CD14-positive monocyte (primary cell): ENCODE data around the gene CNPY1. TPM values are rescaled to one million over a fixed set of nuclear protein-coding genes. Genes with fewer than 3 reads are reported as not detected.

Source experiments
- DNase-seq, 3 donors: peaks; one replicate each; pipeline ENCODE4 v3.0.0-alpha.2; 2011 to 2022
- H2AFZ ChIP-seq: 2 replicates; pipeline ENCODE4 v1.6.0; 2012; ENCODE audit warnings: mild to moderate bottlenecking, low read depth, low read length, inconsistent platforms; ENCODE audit not compliant: insufficient read depth, poor library complexity, severe bottlenecking
- H3K27ac ChIP-seq, 2 donors: 1 replicate in 1 of 2; 2 replicates in 1 of 2; pipeline ENCODE4 v1.5.1; 2012 to 2013; ENCODE audit warnings: low read length in 2 of 2, control low read depth in 1 of 2, inconsistent platforms in 1 of 2, low read depth in 1 of 2, mild to moderate bottlenecking in 1 of 2
- H3K27me3 ChIP-seq, 2 donors: one replicate each; pipeline versions ENCODE4 v1.6.0 to v1.6.1; 2011 to 2013; ENCODE audit warnings: low read length in 2 of 2; ENCODE audit not compliant: control insufficient read depth in 2 of 2, insufficient read depth in 2 of 2
- H3K36me3 ChIP-seq, 2 donors: replicated peaks in 1 of 2; 1 replicate in 1 of 2; 2 replicates in 1 of 2; pipeline versions ENCODE4 v1.5.1 to v1.6.1; 2012 to 2013; ENCODE audit warnings: low read length in 2 of 2, control low read depth in 1 of 2, inconsistent platforms in 1 of 2, mild to moderate bottlenecking in 1 of 2; ENCODE audit not compliant: insufficient read depth in 2 of 2, control insufficient read depth in 1 of 2
- H3K4me1 ChIP-seq, 2 donors: 1 replicate in 1 of 2; 2 replicates in 1 of 2; pipeline versions ENCODE4 v1.5.1 to v1.6.1; 2012 to 2013; ENCODE audit warnings: low read length in 2 of 2, control low read depth in 1 of 2, inconsistent platforms in 1 of 2, mild to moderate bottlenecking in 1 of 2, moderate library complexity in 1 of 2; ENCODE audit not compliant: insufficient read depth in 2 of 2, control insufficient read depth in 1 of 2
- H3K4me2 ChIP-seq: replicated peaks from 2 replicates; pipeline ENCODE3; 2012; ENCODE audit warnings: low read length, moderate library complexity, mild to moderate bottlenecking; ENCODE audit not compliant: poor library complexity, severe bottlenecking; ENCODE audit errors: extremely low read depth
- H3K4me3 ChIP-seq, 3 experiments: fragments of 200-600 bp in 1 of 3; sonication (generic) in 1 of 3; replicated peaks in 1 of 3; 1 replicate in 2 of 3; 2 replicates in 1 of 3; pipeline ENCODE4 v1.5.1; 2011 to 2013; ENCODE audit warnings: low read length in 3 of 3, mild to moderate bottlenecking in 3 of 3, control low read depth in 2 of 3, low read depth in 2 of 3, inconsistent platforms in 1 of 3, moderate library complexity in 1 of 3
- H3K79me2 ChIP-seq: 2 replicates; pipeline ENCODE4 v1.6.0; 2012; ENCODE audit warnings: mild to moderate bottlenecking, control low read depth, inconsistent platforms, low read length, moderate library complexity; ENCODE audit not compliant: insufficient read depth
- H3K9ac ChIP-seq: 2 replicates; pipeline ENCODE4 v1.6.0; 2017; ENCODE audit warnings: low read length, mild to moderate bottlenecking; ENCODE audit not compliant: insufficient read depth, poor library complexity, severe bottlenecking
- H3K9me3 ChIP-seq, 2 donors: replicated peaks in 1 of 2; 1 replicate in 1 of 2; 2 replicates in 1 of 2; pipeline versions ENCODE4 v1.5.1 to v1.6.1; 2012 to 2013; ENCODE audit warnings: low read length in 2 of 2, control low read depth in 1 of 2; ENCODE audit not compliant: control insufficient read depth in 1 of 2, insufficient read depth in 1 of 2
- H4K20me1 ChIP-seq: 2 replicates; pipeline ENCODE4 v1.6.0; 2012; ENCODE audit warnings: mild to moderate bottlenecking, low read length, control low read depth, moderate library complexity; ENCODE audit not compliant: insufficient read depth
- H3K27ac Mint-ChIP-seq, 7 donors: one replicate each; pipeline ENCODE4 v1.8.0; 2020; ENCODE audit warnings: mild to moderate bottlenecking in 7 of 7, mixed read lengths in 7 of 7, moderate library complexity in 6 of 7, inconsistent platforms in 2 of 7
- H3K27me3 Mint-ChIP-seq, 3 donors: one replicate each; pipeline ENCODE4 v1.8.0; 2021 to 2022; ENCODE audit warnings: low read depth in 3 of 3, mild to moderate bottlenecking in 3 of 3, mixed read lengths in 3 of 3, moderate library complexity in 3 of 3, inconsistent platforms in 1 of 3
- H3K36me3 Mint-ChIP-seq, 2 donors: one replicate each; pipeline ENCODE4 v1.8.0; 2020; ENCODE audit warnings: mixed read lengths in 2 of 2, inconsistent platforms in 1 of 2, mild to moderate bottlenecking in 1 of 2
- H3K4me1 Mint-ChIP-seq: one replicate; pipeline ENCODE4 v1.8.0; 2020; ENCODE audit warnings: mild to moderate bottlenecking, mixed read lengths
- H3K4me3 Mint-ChIP-seq, 2 donors: one replicate each; pipeline ENCODE4 v1.8.0; 2020; ENCODE audit warnings: mild to moderate bottlenecking in 2 of 2, mixed read lengths in 2 of 2, moderate library complexity in 1 of 2
- H3K9me3 Mint-ChIP-seq, 7 donors: one replicate each; pipeline ENCODE4 v1.8.0; 2020 to 2022; ENCODE audit warnings: mixed read lengths in 7 of 7, mild to moderate bottlenecking in 6 of 7, moderate library complexity in 6 of 7, inconsistent platforms in 2 of 7
- WGBS: methylation state at CpG from one replicate; pipeline ENCODE4 v1.1.5; 2013; ENCODE audit warnings: missing lambda C conversion rate; ENCODE audit not compliant: insufficient coverage; 5-methylcytosine and 5-hydroxymethylcytosine counted together
- intact Hi-C, 2 donors: fragments of 100-400 bp; cut with micrococcal nuclease; formaldehyde crosslinking; loops; one replicate each; pipeline versions ENCODE4 v1.15.0 to v1.15.1; 2023
- polyA plus RNA-seq, 3 donors: library from polyadenylated mRNA; depleted of rRNA in 1 of 3; unstranded in 2 of 3; stranded (reverse) in 1 of 3; fragments of 300-500 nt in 2 of 3; fragments of >200 nt in 1 of 3; fragmentation: Illumina TruSeq in 2 of 3; gene quantifications; 1 replicate in 2 of 3; 2 replicates in 1 of 3; pipeline ENCODE4 v1.2.3, GENCODE V29; 2012 to 2021
- TF ChIP-seq, protein P1 (sequence below): fragments of 200-600 bp; IDR thresholded peaks from one replicate; pipeline ENCODE4 v1.8.0; 2022; ENCODE audit warnings: antibody characterized with exemption, mild to moderate bottlenecking

The CNPY1 gene
- polyA plus RNA-seq, 3 donors, result not detected

DNA sequence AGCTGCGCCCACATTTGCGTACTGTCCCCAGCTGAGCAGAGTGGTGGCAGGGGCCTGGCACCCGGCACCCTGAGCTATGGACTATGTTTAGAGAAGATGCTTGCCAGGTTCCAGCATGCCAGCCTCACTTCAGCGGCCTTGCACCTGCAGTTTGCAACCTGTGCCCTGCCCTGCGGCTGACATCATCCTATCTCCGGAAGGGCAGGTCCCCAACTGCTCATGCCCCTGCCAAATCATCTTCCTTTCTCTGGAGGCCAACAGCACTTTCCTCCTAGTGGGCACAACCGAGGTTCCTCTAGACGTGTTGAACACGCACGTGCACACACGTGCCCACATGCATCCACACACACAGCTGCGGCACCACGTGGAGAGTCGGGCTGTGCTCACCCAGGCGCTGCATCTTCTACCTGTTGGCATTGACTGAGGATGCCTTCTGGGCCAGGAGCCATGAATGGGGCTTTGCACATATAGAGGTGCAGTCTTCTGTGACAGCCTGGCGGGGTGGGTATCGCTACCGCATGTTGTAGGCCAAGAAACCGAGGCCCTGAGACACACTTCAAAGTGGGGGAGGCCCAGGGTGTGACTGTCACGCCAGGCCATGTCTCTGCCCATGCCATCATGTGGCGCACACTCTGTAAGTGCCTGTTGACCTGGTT, 24.5 kb downstream of the CNPY1 start:
- Histone ChIP-seq H3K36me3 (no peaks in the 10 kb centered on the region), H3K27me3 (peaks cover 9 to 49% of the 10 kb centered on the region in 2 donors), H3K9me3 (no peaks in the 10 kb centered on the region), H3K27ac (no peak overlapping the region), H3K4me1 (no peaks in the 10 kb centered on the region), H3K9ac (no peak overlapping the region), H3K4me3 (no peak overlapping the region), H4K20me1 (no peaks in the 10 kb centered on the region), H3K79me2 (no peaks in the 10 kb centered on the region), H3K4me2 (no peak overlapping the region), H2AFZ (no peak overlapping the region)
- Mint-ChIP-seq H3K36me3 (no peaks in the 10 kb centered on the region), H3K27ac (no peak overlapping the region), H3K27me3 (peaks cover 43 to 82% (median 60%) of the 10 kb centered on the region in 3 donors), H3K4me1 (no peaks in the 10 kb centered on the region), H3K9me3 (peaks cover 0 to 1% (median 0%) of the 10 kb centered on the region in 7 donors), H3K4me3 (no peak overlapping the region)
- TF ChIP-seq, protein P1, sequence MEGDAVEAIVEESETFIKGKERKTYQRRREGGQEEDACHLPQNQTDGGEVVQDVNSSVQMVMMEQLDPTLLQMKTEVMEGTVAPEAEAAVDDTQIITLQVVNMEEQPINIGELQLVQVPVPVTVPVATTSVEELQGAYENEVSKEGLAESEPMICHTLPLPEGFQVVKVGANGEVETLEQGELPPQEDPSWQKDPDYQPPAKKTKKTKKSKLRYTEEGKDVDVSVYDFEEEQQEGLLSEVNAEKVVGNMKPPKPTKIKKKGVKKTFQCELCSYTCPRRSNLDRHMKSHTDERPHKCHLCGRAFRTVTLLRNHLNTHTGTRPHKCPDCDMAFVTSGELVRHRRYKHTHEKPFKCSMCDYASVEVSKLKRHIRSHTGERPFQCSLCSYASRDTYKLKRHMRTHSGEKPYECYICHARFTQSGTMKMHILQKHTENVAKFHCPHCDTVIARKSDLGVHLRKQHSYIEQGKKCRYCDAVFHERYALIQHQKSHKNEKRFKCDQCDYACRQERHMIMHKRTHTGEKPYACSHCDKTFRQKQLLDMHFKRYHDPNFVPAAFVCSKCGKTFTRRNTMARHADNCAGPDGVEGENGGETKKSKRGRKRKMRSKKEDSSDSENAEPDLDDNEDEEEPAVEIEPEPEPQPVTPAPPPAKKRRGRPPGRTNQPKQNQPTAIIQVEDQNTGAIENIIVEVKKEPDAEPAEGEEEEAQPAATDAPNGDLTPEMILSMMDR, result no peak
- DNase-seq, result no peak
- WGBS, result 95% methylated on average over 21 of the region's 21 CpGs
- intact Hi-C loops, result no loop called here

DNA sequence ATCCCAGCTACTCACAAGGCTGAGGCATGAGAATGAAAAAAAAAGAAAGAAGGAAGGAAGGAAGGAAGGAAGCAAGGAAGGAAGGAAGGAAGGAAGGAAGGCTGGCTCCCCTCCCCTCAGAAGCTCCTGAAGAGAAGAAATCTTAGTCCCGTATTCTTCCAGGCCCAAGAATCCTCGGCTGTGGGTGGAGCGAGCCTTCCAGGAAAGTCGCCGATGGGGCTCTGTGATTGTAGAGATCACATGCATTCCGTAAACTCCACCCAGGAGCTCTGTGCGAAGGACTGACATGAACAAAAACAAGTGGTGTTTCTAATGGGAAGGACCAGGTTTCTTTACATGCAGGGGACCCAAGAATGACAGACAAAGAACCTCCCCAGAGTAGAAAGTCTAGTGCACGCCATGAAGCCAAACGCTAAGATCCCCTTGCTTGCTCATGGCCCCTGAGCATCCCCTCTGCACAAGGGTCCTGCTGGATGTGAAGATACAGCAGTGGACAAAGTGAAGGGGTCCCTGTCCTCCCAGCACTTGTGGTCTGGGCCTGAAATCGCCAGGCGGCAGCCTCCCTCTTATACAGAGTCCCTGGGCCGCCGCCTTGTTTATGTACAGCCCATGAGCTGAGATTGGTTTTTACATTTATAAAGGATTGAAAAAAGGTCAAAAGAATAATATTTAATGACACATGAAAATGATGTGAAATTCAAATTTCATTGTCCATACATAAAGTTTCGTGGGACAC, 25.2 kb downstream of the CNPY1 start:
- no peak overlapping the region for H3K27ac ChIP-seq
- no peak overlapping the region for H3K4me3 Mint-ChIP-seq
- H3K4me3 ChIP-seq, result no peak overlapping the region
- peaks cover 0 to 1% (median 0%) of the 10 kb centered on the region in 7 donors for H3K9me3 Mint-ChIP-seq
- H3K4me1 ChIP-seq, result no peaks in the 10 kb centered on the region
- no peak overlapping the region for H3K9ac ChIP-seq
- H3K36me3 Mint-ChIP-seq, result no peaks in the 10 kb centered on the region
- no peaks in the 10 kb centered on the region for H3K4me1 Mint-ChIP-seq
- no peaks in the 10 kb centered on the region for H3K36me3 ChIP-seq
- H3K9me3 ChIP-seq, result no peaks in the 10 kb centered on the region
- no peak for DNase-seq
- H4K20me1 ChIP-seq, result no peaks in the 10 kb centered on the region
- intact Hi-C loops, result no loop called here
- no peak overlapping the region for H3K27ac Mint-ChIP-seq
- H3K4me2 ChIP-seq, result no peak overlapping the region
- no peaks in the 10 kb centered on the region for H3K79me2 ChIP-seq
- H3K27me3 ChIP-seq, result peaks cover 4 to 45% of the 10 kb centered on the region in 2 donors
- no peak overlapping the region for H2AFZ ChIP-seq
- WGBS, result 86% methylated on average over 1 of the region's 14 CpGs
- H3K27me3 Mint-ChIP-seq, result peaks cover 38 to 86% (median 56%) of the 10 kb centered on the region in 3 donors
- TF ChIP-seq, protein P1, result no peak
